MCF 10A (cell line): Measurements from ENCODE around the gene MUCL3. TPM values are rescaled to one million over a fixed set of nuclear protein-coding genes. Genes with fewer than 3 reads are reported as not detected.

ENCODE experiments used
- BruUV-seq: library from RNA; stranded (reverse); fragments of 400-500 nt; replicated peaks from 2 replicates; lab custom pipeline; 2021; lab: Mats Ljungman, UMichigan
- CTCF ChIA-PET: fragments of 300-600 bp; sonication (Branson Sonifier 250); formaldehyde crosslinking; extraction: SDS; loops from one replicate; lab custom pipeline; 2021; ENCODE audit warnings: antibody characterized with exemption, inconsistent platforms; lab: Yijun Ruan, JAX
- POLR2A ChIA-PET: fragments of 300-600, 350-650 bp; sonication (Branson Sonifier 250); formaldehyde crosslinking; extraction: SDS; loops from one replicate; lab custom pipeline; 2020; ENCODE audit warnings: antibody characterized with exemption, inconsistent platforms; lab: Yijun Ruan, JAX
- DNase-seq: peaks from one replicate; pipeline ENCODE4 v3.0.0-alpha.2; 2018; ENCODE audit not compliant: unreplicated experiment
- H3K27ac Mint-ChIP-seq: one replicate; pipeline ENCODE4 v1.8.0; 2022; ENCODE audit warnings: mild to moderate bottlenecking, low read depth, mixed read lengths; ENCODE audit not compliant: unreplicated experiment
- H3K27me3 Mint-ChIP-seq: one replicate; pipeline ENCODE4 v1.8.0; 2022; ENCODE audit warnings: mixed read lengths; ENCODE audit not compliant: insufficient read depth, unreplicated experiment
- H3K36me3 Mint-ChIP-seq: one replicate; pipeline ENCODE4 v1.8.0; 2022; ENCODE audit warnings: mild to moderate bottlenecking, moderate library complexity, mixed read lengths; ENCODE audit not compliant: insufficient read depth, unreplicated experiment
- H3K4me1 Mint-ChIP-seq: one replicate; pipeline ENCODE4 v1.8.0; 2022; ENCODE audit warnings: mixed read lengths; ENCODE audit not compliant: insufficient read depth, unreplicated experiment
- H3K4me3 Mint-ChIP-seq: one replicate; pipeline ENCODE4 v1.8.0; 2022; ENCODE audit warnings: mild to moderate bottlenecking, moderate library complexity, mixed read lengths; ENCODE audit not compliant: unreplicated experiment
- H3K9me3 Mint-ChIP-seq: one replicate; pipeline ENCODE4 v1.8.0; 2022; ENCODE audit warnings: mixed read lengths; ENCODE audit not compliant: unreplicated experiment
- CTCF ChIP-seq: fragments of 200-600 bp; IDR thresholded peaks from one replicate; pipeline ENCODE4 v1.8.0; 2022; ENCODE audit warnings: antibody characterized with exemption, mild to moderate bottlenecking; ENCODE audit not compliant: unreplicated experiment
- intact Hi-C: fragments of 100-400 bp; cut with micrococcal nuclease; formaldehyde crosslinking; loops from 2 replicates; pipeline ENCODE4 v1.14.1; 2022
- total RNA-seq: library from RNA; stranded (reverse); gene quantifications from 2 replicates; pipeline ENCODE4 v1.2.3, GENCODE V29; 2022

The MUCL3 gene
- total RNA-seq, 1 experiment from 2014 or later = not detected

- H3K4me3 Mint-ChIP-seq = no peak overlapping the region
- no peaks in the 10 kb centered on the region for H3K36me3 Mint-ChIP-seq
- intact Hi-C loops = no loop called here
- no TSS peak for BruUV-seq
- CTCF ChIA-PET = interaction anchor here (0.6 to 0.8 kb wide), 2 partner anchors 40 to 115 kb away, joined by 3 read pairs; no protein-coding TSS in a partner anchor
- no peaks in the 10 kb centered on the region for H3K27me3 Mint-ChIP-seq
- no peak for DNase-seq
- no peak overlapping the region for H3K27ac Mint-ChIP-seq
- H3K4me1 Mint-ChIP-seq = no peaks in the 10 kb centered on the region
- no peak for TF ChIP-seq CTCF
- no peaks in the 10 kb centered on the region for H3K9me3 Mint-ChIP-seq
- POLR2A ChIA-PET = interaction anchor here (1.4 kb wide), 1 partner anchor 11 kb away, joined by 4 read pairs; no protein-coding TSS in a partner anchor
Observed at GRCh38 chr6:30955367-30956042, 14.7 kb downstream of the MUCL3 start.

- no peaks in the 10 kb centered on the region for H3K27me3 Mint-ChIP-seq
Observed at GRCh38 chr6:30957716-30958115, 16.9 kb downstream of the MUCL3 start.

GRCh38 chr6:30960907-30961673 is 20.3 kb downstream of the MUCL3 start:
- H3K4me1 Mint-ChIP-seq = peaks cover 21% of the 10 kb centered on the region
- POLR2A ChIA-PET = interaction anchor here (0.6 to 2.0 kb wide), 17 partner anchors 14 to 1235 kb away, joined by 3 to 7 read pairs (median 4); no protein-coding TSS in a partner anchor
- BruUV-seq = no TSS peak
- DNase-seq = no peak
- no peak overlapping the region for H3K27ac Mint-ChIP-seq
- H3K36me3 Mint-ChIP-seq = peaks cover 7% of the 10 kb centered on the region
- H3K27me3 Mint-ChIP-seq = no peaks in the 10 kb centered on the region
- CTCF ChIA-PET = interaction anchor here (0.6 to 1.6 kb wide), 5 partner anchors 19 to 139 kb away, joined by 3 to 8 read pairs (median 4); no protein-coding TSS in a partner anchor
- no peak for TF ChIP-seq CTCF
- no peaks in the 10 kb centered on the region for H3K9me3 Mint-ChIP-seq
- H3K4me3 Mint-ChIP-seq = no peak overlapping the region
- intact Hi-C loops = no loop called here

More at GRCh38 chr6:30957716-30958115, 16.9 kb downstream of the MUCL3 start:
- POLR2A ChIA-PET = no interaction called here
- no TSS peak for BruUV-seq
- CTCF ChIA-PET = interaction anchor here (0.6 kb wide), 1 partner anchor 124 kb away, joined by 3 read pairs; no protein-coding TSS in a partner anchor
- DNase-seq = no peak
- peaks cover 8% of the 10 kb centered on the region for H3K4me1 Mint-ChIP-seq
- no peak overlapping the region for H3K27ac Mint-ChIP-seq
- peaks cover 4% of the 10 kb centered on the region for H3K36me3 Mint-ChIP-seq
- no peak for TF ChIP-seq CTCF
- H3K4me3 Mint-ChIP-seq = no peak overlapping the region
- H3K9me3 Mint-ChIP-seq = no peaks in the 10 kb centered on the region
- intact Hi-C loops = no loop called here

- CTCF ChIA-PET = interaction anchor here (1.1 kb wide), 1 partner anchor 108 kb away, joined by 3 read pairs; no protein-coding TSS in a partner anchor
- no TSS peak for BruUV-seq
- no peak for TF ChIP-seq CTCF
- Mint-ChIP-seq H3K9me3 (no peaks in the 10 kb centered on the region), H3K4me3 (no peak overlapping the region), H3K27ac (no peak overlapping the region), H3K4me1 (peaks cover 21% of the 10 kb centered on the region), H3K36me3 (peaks cover 7% of the 10 kb centered on the region), H3K27me3 (no peaks in the 10 kb centered on the region)
- no peak for DNase-seq
- intact Hi-C loops = no loop called here
- POLR2A ChIA-PET = interaction anchor here (0.6 to 0.9 kb wide), 2 partner anchors 71 to 927 kb away, joined by 3 to 4 read pairs; no protein-coding TSS in a partner anchor
Observed at GRCh38 chr6:30962716-30963115, 21.9 kb downstream of the MUCL3 start.
